Breast epithelium (tissue), 4 donors: Measurements from ENCODE around the gene NATD1. TPM values are rescaled to one million over a fixed set of nuclear protein-coding genes. Genes with fewer than 3 reads are reported as not detected.

ENCODE experiments used
- DNase-seq, 2 donors: peaks; one replicate each; pipeline ENCODE4 v3.0.0-alpha.2; 2019; ENCODE audit warnings: low spot score in 2 of 2
- H3K27ac ChIP-seq, 2 donors: fragments of 200-600 bp; sonication (generic) in 1 of 2; one replicate each; pipeline ENCODE4 v1.5.1; 2016 to 2019; ENCODE audit warnings: mild to moderate bottlenecking in 1 of 2
- H3K27me3 ChIP-seq, 2 donors: fragments of 200-600 bp; sonication (generic) in 1 of 2; one replicate each; pipeline versions ENCODE4 v1.5.1 to v1.6.0; 2017 to 2019; ENCODE audit warnings: control low read depth in 1 of 2, mild to moderate bottlenecking in 1 of 2
- H3K36me3 ChIP-seq: fragments of 200-600 bp; one replicate; pipeline ENCODE4 v1.5.1; 2019
- H3K4me1 ChIP-seq, 2 donors: fragments of 200-600 bp; sonication (generic); one replicate each; pipeline ENCODE4 v1.5.1; 2016 to 2019; ENCODE audit warnings: control low read depth in 1 of 2
- H3K4me3 ChIP-seq, 3 donors: fragments of 200-600 bp; sonication (generic); 1 replicate in 2 of 3; 2 replicates in 1 of 3; pipeline ENCODE4 v1.5.1; 2016 to 2019; ENCODE audit warnings: mild to moderate bottlenecking in 3 of 3, moderate library complexity in 2 of 3
- H3K9me3 ChIP-seq, 2 donors: fragments of 200-600 bp; sonication (generic) in 1 of 2; one replicate each; pipeline ENCODE4 v1.5.1; 2016 to 2019; ENCODE audit warnings: control low read depth in 1 of 2
- POLR2A ChIP-seq: fragments of 450-650 bp; IDR thresholded peaks from one replicate; pipeline ENCODE4 v1.6.1; 2016; ENCODE audit warnings: antibody characterized with exemption, mild to moderate bottlenecking, moderate library complexity
- POLR2AphosphoS5 ChIP-seq, 3 donors: sonication (generic); formaldehyde crosslinking; IDR thresholded peaks; one replicate each; pipeline ENCODE4 v1.6.1; 2017; ENCODE audit warnings: antibody characterized with exemption in 3 of 3
- intact Hi-C: fragments of 100-400 bp; cut with DNase I; formaldehyde crosslinking; loops from one replicate; pipeline ENCODE4 v1.15.1; 2023; ENCODE audit warnings: low total_unique reads
- total RNA-seq, 3 donors: library from RNA; depleted of rRNA; stranded (reverse); fragments of >200 nt; gene quantifications; one replicate each; pipeline ENCODE4 v1.1.0, GENCODE V29; 2016
- TF ChIP-seq, protein P1 (sequence below), 3 donors: fragments of 450-650 bp; IDR thresholded peaks; one replicate each; pipeline ENCODE4 v1.5.1; 2016 to 2017; ENCODE audit warnings: antibody characterized with exemption in 3 of 3, mild to moderate bottlenecking in 3 of 3, moderate library complexity in 3 of 3

The NATD1 gene
- total RNA-seq, 3 donors from 2014 or later = 8.2 to 11.8 (median 8.6) TPM

DNA sequence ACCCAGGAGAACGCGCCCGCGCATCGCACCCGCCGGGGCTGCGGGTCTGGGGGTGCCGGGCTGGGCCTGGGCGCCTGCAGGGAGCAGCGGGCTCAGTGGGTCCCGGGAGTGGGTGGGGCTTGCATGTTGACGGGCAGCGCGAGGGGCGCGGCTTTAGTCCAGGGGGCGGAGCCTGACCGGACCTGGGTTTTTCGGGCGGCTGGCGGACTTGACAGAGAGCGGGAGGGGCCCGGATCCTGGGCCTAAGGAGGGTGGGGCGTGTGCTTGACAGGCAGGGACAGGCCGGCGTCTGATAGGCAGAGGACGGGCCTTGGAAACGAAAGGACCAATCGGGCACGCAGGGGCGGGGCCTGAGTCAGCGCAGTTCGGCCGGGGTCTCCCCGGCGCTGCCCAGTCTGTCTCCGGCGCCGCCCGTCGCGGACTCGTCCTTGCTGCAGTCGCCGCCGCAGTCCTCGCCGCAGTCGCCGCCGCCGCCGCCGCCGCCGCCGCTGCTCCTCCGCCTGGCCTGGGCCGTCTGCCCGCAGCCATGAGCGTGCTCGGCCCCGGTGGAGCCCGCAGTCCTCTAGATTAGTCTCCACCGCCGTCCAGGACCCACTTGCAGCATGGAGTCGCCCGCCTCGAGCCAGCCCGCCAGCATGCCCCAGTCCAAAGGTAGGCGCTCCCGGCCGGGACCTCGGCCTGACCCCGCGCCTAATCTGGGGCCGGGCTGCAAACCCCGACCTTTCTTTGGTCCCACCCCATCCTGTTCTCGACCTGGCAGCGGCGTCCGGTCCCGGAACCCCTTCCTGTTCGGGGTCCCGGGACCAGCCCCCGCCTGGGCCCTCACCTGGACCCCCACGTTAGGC, 31.3 kb upstream of the NATD1 start, which contains the start of gene MAP2K3:
MAP2K3 (plus strand) TSS at position 393 of the 845 bp plus-strand sequence; CDS start at position 603, 210 bp downstream.
- peak; percentile 99 for DNase-seq
- Histone ChIP-seq H3K4me3 (peak within 1 kb of the TSS; percentile 67 to 90 (median 86)), H3K4me1 (peaks cover 12 to 28% of the 10 kb centered on the region in 2 donors), H3K27me3 (no peaks in the 10 kb centered on the region), H3K9me3 (no peaks in the 10 kb centered on the region), H3K36me3 (no peaks in the 10 kb centered on the region), H3K27ac (peak within 1 kb of the TSS; percentile 96)
- TF ChIP-seq POLR2A (peak; percentile 18), POLR2AphosphoS5 (IDR thresholded peaks at IDR 0.05) (peak in 2 of 3 donors; percentile 14 to 44)
- TF ChIP-seq, protein P1, sequence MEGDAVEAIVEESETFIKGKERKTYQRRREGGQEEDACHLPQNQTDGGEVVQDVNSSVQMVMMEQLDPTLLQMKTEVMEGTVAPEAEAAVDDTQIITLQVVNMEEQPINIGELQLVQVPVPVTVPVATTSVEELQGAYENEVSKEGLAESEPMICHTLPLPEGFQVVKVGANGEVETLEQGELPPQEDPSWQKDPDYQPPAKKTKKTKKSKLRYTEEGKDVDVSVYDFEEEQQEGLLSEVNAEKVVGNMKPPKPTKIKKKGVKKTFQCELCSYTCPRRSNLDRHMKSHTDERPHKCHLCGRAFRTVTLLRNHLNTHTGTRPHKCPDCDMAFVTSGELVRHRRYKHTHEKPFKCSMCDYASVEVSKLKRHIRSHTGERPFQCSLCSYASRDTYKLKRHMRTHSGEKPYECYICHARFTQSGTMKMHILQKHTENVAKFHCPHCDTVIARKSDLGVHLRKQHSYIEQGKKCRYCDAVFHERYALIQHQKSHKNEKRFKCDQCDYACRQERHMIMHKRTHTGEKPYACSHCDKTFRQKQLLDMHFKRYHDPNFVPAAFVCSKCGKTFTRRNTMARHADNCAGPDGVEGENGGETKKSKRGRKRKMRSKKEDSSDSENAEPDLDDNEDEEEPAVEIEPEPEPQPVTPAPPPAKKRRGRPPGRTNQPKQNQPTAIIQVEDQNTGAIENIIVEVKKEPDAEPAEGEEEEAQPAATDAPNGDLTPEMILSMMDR (IDR thresholded peaks at IDR 0.05) = no peak
- intact Hi-C loops = no loop called here

DNA sequence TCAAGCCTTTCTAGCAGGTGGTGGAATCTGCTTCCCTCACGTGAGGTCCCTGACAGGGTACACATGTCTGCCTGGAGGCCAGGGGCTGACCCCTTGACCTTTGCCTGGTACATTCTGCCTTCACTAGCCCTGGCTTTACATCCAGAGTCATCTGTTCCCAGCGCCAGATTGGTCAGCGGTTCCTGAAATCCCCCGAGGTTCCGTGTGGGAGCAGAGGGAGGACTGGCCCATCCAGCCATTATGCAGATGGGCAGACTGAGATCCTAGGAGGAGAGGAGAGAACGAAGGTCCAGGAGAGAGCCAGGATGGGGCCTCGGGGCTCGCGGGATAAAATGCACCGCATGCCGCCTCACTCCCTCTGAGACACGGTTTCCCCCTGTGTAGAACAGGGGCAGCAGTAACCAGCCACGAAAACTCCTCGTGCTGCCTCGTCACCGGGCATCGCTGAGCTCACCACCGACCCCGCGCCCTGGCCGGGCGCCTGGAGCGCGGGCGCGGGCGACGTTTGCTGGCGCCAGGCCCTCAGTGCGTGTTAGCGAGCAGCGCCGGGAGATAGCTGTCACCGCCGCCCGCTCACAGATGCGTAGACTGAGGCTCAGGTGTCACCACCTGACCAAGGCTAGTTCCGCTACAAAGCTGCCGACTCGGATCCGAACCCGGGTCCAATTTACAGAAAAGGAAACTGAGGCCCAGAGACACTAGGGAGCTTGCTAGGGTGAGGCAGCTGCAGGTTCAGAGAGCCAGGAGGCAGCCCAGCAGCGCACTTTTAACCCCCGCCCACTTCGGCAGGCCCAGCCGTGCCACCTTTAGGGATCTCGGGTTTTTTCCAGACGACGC, 30.5 kb upstream of the NATD1 start:
- Histone ChIP-seq H3K4me3 (peak overlapping the region; percentile 67 to 90 (median 86)), H3K36me3 (no peaks in the 10 kb centered on the region), H3K27me3 (no peaks in the 10 kb centered on the region), H3K27ac (peak overlapping the region; percentile 96), H3K9me3 (no peaks in the 10 kb centered on the region), H3K4me1 (peaks cover 12 to 19% of the 10 kb centered on the region in 2 donors)
- no peak for DNase-seq
- TF ChIP-seq, protein P1 (IDR thresholded peaks at IDR 0.05) = no peak
- TF ChIP-seq POLR2AphosphoS5 (IDR thresholded peaks at IDR 0.05) = no peak
- TF ChIP-seq POLR2A = no peak
- intact Hi-C loops = no loop called here

GRCh38 chr17:21282850-21283249, 29.6 kb upstream of the NATD1 start:
- intact Hi-C loops = no loop called here
- H3K4me3 ChIP-seq = no peak overlapping the region
- H3K9me3 ChIP-seq = no peaks in the 10 kb centered on the region
- H3K36me3 ChIP-seq = no peaks in the 10 kb centered on the region
- no peak for DNase-seq
- H3K4me1 ChIP-seq = peaks cover 10 to 11% of the 10 kb centered on the region in 2 donors
- TF ChIP-seq POLR2AphosphoS5 (IDR thresholded peaks at IDR 0.05) (no peak), POLR2A (no peak)
- TF ChIP-seq, protein P1 (IDR thresholded peaks at IDR 0.05) = no peak
- no peaks in the 10 kb centered on the region for H3K27me3 ChIP-seq
- peak overlapping the region in 1 of 2 donors; percentile 22 for H3K27ac ChIP-seq

GRCh38 chr17:21282231-21282630, 29.0 kb upstream of the NATD1 start:
- no peak overlapping the region for H3K27ac ChIP-seq
- no peak for DNase-seq
- H3K9me3 ChIP-seq = no peaks in the 10 kb centered on the region
- TF ChIP-seq, protein P1 (IDR thresholded peaks at IDR 0.05) = no peak
- TF ChIP-seq POLR2AphosphoS5 (IDR thresholded peaks at IDR 0.05) (no peak), POLR2A (no peak)
- H3K27me3 ChIP-seq = no peaks in the 10 kb centered on the region
- intact Hi-C loops = no loop called here
- H3K36me3 ChIP-seq = no peaks in the 10 kb centered on the region
- peaks cover 6 to 7% of the 10 kb centered on the region in 2 donors for H3K4me1 ChIP-seq
- H3K4me3 ChIP-seq = no peak overlapping the region
